Measurements from ENCODE around the gene DGUOK.

DNA sequence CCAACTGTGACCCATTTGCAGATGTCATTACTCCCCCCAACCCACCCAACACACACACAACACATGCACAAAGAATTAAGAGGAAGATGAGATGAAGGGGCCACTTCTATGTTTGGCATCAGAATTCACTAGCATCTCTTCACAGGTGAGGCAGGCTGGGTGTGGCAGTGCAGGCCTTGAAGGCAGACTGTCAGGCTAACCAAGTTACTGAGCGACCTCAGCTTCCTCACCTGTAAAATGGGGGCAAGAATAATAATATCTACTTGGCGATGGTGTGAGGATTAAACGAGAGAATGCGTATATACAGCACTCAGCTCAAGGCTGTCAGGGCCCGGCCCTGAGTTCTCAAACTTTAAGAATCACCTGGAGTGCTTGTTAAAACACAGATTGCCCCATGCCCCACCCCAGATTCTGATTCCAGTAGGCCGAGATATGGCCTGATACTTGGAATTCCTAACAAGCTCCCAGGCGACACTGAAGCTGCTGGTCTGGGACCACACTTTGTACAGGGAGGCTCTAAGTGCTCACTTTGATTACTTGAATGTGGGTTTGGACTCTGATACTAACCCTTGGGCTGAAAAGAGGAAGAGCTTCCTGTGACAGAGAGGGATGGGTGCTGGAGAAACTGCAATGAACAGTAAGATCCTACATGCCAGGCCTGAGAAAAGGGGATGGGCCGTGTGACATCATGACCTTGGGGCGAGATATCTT is 32.8 kb upstream of the DGUOK start:
- no peak for TF ChIP-seq JUNB (IDR thresholded peaks at IDR 0.05; ENCODE audit: unreplicated experiment)
- TF ChIP-seq CREB1 (CRISPR knock-in tag; IDR thresholded peaks at IDR 0.05; ENCODE audit: low read depth): no peak
- TF ChIP-seq, protein P1, sequence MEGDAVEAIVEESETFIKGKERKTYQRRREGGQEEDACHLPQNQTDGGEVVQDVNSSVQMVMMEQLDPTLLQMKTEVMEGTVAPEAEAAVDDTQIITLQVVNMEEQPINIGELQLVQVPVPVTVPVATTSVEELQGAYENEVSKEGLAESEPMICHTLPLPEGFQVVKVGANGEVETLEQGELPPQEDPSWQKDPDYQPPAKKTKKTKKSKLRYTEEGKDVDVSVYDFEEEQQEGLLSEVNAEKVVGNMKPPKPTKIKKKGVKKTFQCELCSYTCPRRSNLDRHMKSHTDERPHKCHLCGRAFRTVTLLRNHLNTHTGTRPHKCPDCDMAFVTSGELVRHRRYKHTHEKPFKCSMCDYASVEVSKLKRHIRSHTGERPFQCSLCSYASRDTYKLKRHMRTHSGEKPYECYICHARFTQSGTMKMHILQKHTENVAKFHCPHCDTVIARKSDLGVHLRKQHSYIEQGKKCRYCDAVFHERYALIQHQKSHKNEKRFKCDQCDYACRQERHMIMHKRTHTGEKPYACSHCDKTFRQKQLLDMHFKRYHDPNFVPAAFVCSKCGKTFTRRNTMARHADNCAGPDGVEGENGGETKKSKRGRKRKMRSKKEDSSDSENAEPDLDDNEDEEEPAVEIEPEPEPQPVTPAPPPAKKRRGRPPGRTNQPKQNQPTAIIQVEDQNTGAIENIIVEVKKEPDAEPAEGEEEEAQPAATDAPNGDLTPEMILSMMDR (conservative IDR thresholded peaks at IDR 0.05; ENCODE audit: low read depth in 2 of 2): no peak
- TF ChIP-seq EZH2 (IDR thresholded peaks at IDR 0.05; ENCODE audit: low read depth, unreplicated experiment): no peak
- TF ChIP-seq POLR2AphosphoS5 (IDR thresholded peaks at IDR 0.05; ENCODE audit: low read depth): no peak
- TF ChIP-seq, protein P2, sequence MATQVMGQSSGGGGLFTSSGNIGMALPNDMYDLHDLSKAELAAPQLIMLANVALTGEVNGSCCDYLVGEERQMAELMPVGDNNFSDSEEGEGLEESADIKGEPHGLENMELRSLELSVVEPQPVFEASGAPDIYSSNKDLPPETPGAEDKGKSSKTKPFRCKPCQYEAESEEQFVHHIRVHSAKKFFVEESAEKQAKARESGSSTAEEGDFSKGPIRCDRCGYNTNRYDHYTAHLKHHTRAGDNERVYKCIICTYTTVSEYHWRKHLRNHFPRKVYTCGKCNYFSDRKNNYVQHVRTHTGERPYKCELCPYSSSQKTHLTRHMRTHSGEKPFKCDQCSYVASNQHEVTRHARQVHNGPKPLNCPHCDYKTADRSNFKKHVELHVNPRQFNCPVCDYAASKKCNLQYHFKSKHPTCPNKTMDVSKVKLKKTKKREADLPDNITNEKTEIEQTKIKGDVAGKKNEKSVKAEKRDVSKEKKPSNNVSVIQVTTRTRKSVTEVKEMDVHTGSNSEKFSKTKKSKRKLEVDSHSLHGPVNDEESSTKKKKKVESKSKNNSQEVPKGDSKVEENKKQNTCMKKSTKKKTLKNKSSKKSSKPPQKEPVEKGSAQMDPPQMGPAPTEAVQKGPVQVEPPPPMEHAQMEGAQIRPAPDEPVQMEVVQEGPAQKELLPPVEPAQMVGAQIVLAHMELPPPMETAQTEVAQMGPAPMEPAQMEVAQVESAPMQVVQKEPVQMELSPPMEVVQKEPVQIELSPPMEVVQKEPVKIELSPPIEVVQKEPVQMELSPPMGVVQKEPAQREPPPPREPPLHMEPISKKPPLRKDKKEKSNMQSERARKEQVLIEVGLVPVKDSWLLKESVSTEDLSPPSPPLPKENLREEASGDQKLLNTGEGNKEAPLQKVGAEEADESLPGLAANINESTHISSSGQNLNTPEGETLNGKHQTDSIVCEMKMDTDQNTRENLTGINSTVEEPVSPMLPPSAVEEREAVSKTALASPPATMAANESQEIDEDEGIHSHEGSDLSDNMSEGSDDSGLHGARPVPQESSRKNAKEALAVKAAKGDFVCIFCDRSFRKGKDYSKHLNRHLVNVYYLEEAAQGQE (IDR thresholded peaks at IDR 0.05; ENCODE audit: unreplicated experiment): no peak
- no peak for TF ChIP-seq EZH2phosphoT487 (IDR thresholded peaks at IDR 0.05; ENCODE audit: unreplicated experiment)
- TF ChIP-seq, protein P3, sequence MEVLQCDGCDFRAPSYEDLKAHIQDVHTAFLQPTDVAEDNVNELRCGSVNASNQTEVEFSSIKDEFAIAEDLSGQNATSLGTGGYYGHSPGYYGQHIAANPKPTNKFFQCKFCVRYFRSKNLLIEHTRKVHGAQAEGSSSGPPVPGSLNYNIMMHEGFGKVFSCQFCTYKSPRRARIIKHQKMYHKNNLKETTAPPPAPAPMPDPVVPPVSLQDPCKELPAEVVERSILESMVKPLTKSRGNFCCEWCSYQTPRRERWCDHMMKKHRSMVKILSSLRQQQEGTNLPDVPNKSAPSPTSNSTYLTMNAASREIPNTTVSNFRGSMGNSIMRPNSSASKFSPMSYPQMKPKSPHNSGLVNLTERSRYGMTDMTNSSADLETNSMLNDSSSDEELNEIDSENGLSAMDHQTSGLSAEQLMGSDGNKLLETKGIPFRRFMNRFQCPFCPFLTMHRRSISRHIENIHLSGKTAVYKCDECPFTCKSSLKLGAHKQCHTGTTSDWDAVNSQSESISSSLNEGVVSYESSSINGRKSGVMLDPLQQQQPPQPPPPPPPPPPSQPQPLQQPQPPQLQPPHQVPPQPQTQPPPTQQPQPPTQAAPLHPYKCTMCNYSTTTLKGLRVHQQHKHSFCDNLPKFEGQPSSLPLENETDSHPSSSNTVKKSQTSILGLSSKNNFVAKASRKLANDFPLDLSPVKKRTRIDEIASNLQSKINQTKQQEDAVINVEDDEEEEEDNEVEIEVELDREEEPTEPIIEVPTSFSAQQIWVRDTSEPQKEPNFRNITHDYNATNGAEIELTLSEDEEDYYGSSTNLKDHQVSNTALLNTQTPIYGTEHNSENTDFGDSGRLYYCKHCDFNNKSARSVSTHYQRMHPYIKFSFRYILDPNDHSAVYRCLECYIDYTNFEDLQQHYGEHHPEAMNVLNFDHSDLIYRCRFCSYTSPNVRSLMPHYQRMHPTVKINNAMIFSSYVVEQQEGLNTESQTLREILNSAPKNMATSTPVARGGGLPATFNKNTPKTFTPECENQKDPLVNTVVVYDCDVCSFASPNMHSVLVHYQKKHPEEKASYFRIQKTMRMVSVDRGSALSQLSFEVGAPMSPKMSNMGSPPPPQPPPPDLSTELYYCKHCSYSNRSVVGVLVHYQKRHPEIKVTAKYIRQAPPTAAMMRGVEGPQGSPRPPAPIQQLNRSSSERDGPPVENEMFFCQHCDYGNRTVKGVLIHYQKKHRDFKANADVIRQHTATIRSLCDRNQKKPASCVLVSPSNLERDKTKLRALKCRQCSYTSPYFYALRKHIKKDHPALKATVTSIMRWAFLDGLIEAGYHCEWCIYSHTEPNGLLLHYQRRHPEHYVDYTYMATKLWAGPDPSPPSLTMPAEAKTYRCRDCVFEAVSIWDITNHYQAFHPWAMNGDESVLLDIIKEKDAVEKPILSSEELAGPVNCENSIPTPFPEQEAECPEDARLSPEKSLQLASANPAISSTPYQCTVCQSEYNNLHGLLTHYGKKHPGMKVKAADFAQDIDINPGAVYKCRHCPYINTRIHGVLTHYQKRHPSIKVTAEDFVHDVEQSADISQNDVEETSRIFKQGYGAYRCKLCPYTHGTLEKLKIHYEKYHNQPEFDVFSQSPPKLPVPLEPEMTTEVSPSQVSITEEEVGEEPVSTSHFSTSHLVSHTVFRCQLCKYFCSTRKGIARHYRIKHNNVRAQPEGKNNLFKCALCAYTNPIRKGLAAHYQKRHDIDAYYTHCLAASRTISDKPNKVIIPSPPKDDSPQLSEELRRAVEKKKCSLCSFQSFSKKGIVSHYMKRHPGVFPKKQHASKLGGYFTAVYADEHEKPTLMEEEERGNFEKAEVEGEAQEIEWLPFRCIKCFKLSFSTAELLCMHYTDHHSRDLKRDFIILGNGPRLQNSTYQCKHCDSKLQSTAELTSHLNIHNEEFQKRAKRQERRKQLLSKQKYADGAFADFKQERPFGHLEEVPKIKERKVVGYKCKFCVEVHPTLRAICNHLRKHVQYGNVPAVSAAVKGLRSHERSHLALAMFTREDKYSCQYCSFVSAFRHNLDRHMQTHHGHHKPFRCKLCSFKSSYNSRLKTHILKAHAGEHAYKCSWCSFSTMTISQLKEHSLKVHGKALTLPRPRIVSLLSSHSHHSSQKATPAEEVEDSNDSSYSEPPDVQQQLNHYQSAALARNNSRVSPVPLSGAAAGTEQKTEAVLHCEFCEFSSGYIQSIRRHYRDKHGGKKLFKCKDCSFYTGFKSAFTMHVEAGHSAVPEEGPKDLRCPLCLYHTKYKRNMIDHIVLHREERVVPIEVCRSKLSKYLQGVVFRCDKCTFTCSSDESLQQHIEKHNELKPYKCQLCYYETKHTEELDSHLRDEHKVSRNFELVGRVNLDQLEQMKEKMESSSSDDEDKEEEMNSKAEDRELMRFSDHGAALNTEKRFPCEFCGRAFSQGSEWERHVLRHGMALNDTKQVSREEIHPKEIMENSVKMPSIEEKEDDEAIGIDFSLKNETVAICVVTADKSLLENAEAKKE (CRISPR knock-in tag; IDR thresholded peaks at IDR 0.05): no peak
- no peak for TF ChIP-seq NANOG (IDR thresholded peaks at IDR 0.05; ENCODE audit: borderline replicate concordance)
- TF ChIP-seq, protein P4, sequence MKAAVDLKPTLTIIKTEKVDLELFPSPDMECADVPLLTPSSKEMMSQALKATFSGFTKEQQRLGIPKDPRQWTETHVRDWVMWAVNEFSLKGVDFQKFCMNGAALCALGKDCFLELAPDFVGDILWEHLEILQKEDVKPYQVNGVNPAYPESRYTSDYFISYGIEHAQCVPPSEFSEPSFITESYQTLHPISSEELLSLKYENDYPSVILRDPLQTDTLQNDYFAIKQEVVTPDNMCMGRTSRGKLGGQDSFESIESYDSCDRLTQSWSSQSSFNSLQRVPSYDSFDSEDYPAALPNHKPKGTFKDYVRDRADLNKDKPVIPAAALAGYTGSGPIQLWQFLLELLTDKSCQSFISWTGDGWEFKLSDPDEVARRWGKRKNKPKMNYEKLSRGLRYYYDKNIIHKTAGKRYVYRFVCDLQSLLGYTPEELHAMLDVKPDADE (IDR thresholded peaks at IDR 0.05): no peak
- no peak for TF ChIP-seq STAT1 (IDR thresholded peaks at IDR 0.05; ENCODE audit: unreplicated experiment)
- TF ChIP-seq ZNF331 (CRISPR knock-in tag; IDR thresholded peaks at IDR 0.05; ENCODE audit: low read depth): no peak
- TF ChIP-seq ZNF114 (CRISPR knock-in tag; IDR thresholded peaks at IDR 0.05): no peak

All from GM23338 (cell line).